GM23248 (cell line): ENCODE results near the gene STARD7. TPM values are rescaled to one million over a fixed set of nuclear protein-coding genes. Genes with fewer than 3 reads are reported as not detected.

Source experiments
- DNase-seq: peaks from one replicate; pipeline ENCODE4 v3.0.0-alpha.2; 2015
- H2AFZ ChIP-seq: fragments of 200-600 bp; sonication (generic); 2 replicates; pipeline ENCODE4 v1.6.1; 2016; ENCODE audit warnings: antibody characterized with exemption
- H3F3A ChIP-seq: fragments of 200-600 bp; sonication (generic); 2 replicates; pipeline ENCODE4 v1.6.1; 2016; ENCODE audit warnings: mild to moderate bottlenecking, antibody characterized with exemption, mixed run types; ENCODE audit not compliant: insufficient read depth
- H3K27ac ChIP-seq: fragments of 200-600 bp; sonication (generic); 2 replicates; pipeline ENCODE4 v1.5.1; 2016; ENCODE audit warnings: mild to moderate bottlenecking
- H3K27me3 ChIP-seq: fragments of 200-600 bp; sonication (generic); replicated peaks from 2 replicates; pipeline ENCODE4 v1.6.1; 2016; ENCODE audit warnings: mild to moderate bottlenecking; ENCODE audit not compliant: insufficient read depth
- H3K36me3 ChIP-seq: fragments of 200-600 bp; sonication (generic); 2 replicates; pipeline ENCODE4 v1.6.1; 2016; ENCODE audit warnings: low read depth, mild to moderate bottlenecking
- H3K4me1 ChIP-seq: fragments of 200-600 bp; sonication (generic); 2 replicates; pipeline ENCODE4 v1.6.1; 2016; ENCODE audit warnings: mild to moderate bottlenecking; ENCODE audit not compliant: insufficient read depth
- H3K4me2 ChIP-seq: fragments of 200-600 bp; sonication (generic); one replicate; pipeline ENCODE4 v1.6.1; 2016; ENCODE audit warnings: mild to moderate bottlenecking; ENCODE audit not compliant: unreplicated experiment
- H3K4me3 ChIP-seq: fragments of 200-600 bp; sonication (generic); 2 replicates; pipeline ENCODE4 v1.5.1; 2016; ENCODE audit warnings: mild to moderate bottlenecking
- H3K79me2 ChIP-seq: fragments of 200-600 bp; sonication (generic); 2 replicates; pipeline ENCODE4 v1.6.1; 2016; ENCODE audit warnings: mild to moderate bottlenecking; ENCODE audit not compliant: insufficient read depth
- H3K9ac ChIP-seq: fragments of 200-600 bp; sonication (generic); 2 replicates; pipeline ENCODE4 v1.6.1; 2016; ENCODE audit warnings: mild to moderate bottlenecking
- H3K9me2 ChIP-seq: fragments of 200-600 bp; sonication (generic); 2 replicates; pipeline ENCODE4 v1.6.1; 2016; ENCODE audit warnings: mixed run types, mild to moderate bottlenecking, moderate library complexity; ENCODE audit not compliant: insufficient read depth
- H3K9me3 ChIP-seq: fragments of 200-600 bp; sonication (generic); one replicate; pipeline ENCODE4 v1.6.1; 2017; ENCODE audit warnings: low read depth
- H4K20me1 ChIP-seq: fragments of 200-600 bp; sonication (generic); 2 replicates; pipeline ENCODE4 v1.6.0; 2016; ENCODE audit not compliant: insufficient read depth
- EZH2 ChIP-seq: fragments of 200-600 bp; sonication (generic); IDR thresholded peaks from 2 replicates; pipeline ENCODE4 v1.6.1; 2018; ENCODE audit warnings: antibody characterized with exemption, mild to moderate bottlenecking; ENCODE audit not compliant: insufficient read depth, poor library complexity, severe bottlenecking
- EZH2phosphoT487 ChIP-seq: fragments of 200-600 bp; sonication (generic); IDR thresholded peaks from 2 replicates; pipeline ENCODE4 v1.6.1; 2018; ENCODE audit warnings: antibody characterized with exemption, moderate library complexity, mild to moderate bottlenecking, low read depth; ENCODE audit not compliant: insufficient read depth
- whole genome bisulfite sequencing, 2 experiments: methylation state at CpG; one replicate each; pipeline ENCODE4 v1.1.6; 2015 to 2017; ENCODE audit warnings: low lambda C conversion rate in 2 of 2, low coverage in 1 of 2; ENCODE audit errors: missing lambda C conversion rate in 2 of 2; 5-methylcytosine and 5-hydroxymethylcytosine counted together
- in situ Hi-C: fragments of 300-500 bp; cut with MboI; formaldehyde crosslinking; loops from 2 replicates; pipeline ENCODE4 v1.15.0; 2020
- polyA plus RNA-seq: library from polyadenylated mRNA; unstranded; fragments of >200 nt; fragmentation: Nextera tagmentation; extraction: Ambion mirVana; gene quantifications from 2 replicates; pipeline ENCODE4 v1.2.1, GENCODE V29; 2016
- total RNA-seq: library from RNA; depleted of rRNA; stranded (reverse); fragments of >200 nt; shearing (Covaris generic); gene quantifications from 2 replicates; pipeline ENCODE4 v1.2.3, GENCODE V29; 2014

STARD7 gene
- total and polyA plus RNA-seq, 2 experiments from 2014 or later = 93.3 to 120 TPM

- H3K4me2 ChIP-seq = no peak overlapping the region
- 98 to 100% methylated on average over 3 of the region's 3 CpGs for WGBS, 2 experiments
- H3K4me1 ChIP-seq = peaks cover 16% of the 10 kb centered on the region
- no peak for TF ChIP-seq EZH2
- TF ChIP-seq EZH2phosphoT487 = no peak
- no peaks in the 10 kb centered on the region for H4K20me1 ChIP-seq
- no peaks in the 10 kb centered on the region for H3K9me2 ChIP-seq
- H3K9ac ChIP-seq = no peak overlapping the region
- no peak overlapping the region for H3K4me3 ChIP-seq
- H2AFZ ChIP-seq = no peak overlapping the region
- H3K79me2 ChIP-seq = no peaks in the 10 kb centered on the region
- peaks cover 19% of the 10 kb centered on the region for H3F3A ChIP-seq
- no peaks in the 10 kb centered on the region for H3K9me3 ChIP-seq
- DNase-seq = no peak
- in situ Hi-C loops = no loop called here
- no peaks in the 10 kb centered on the region for H3K36me3 ChIP-seq
- H3K27me3 ChIP-seq = no peaks in the 10 kb centered on the region
- H3K27ac ChIP-seq = no peak overlapping the region
Observed at GRCh38 chr2:96170626-96171025, 38.0 kb downstream of the STARD7 start.

- Histone ChIP-seq H3K9me3 (no peaks in the 10 kb centered on the region), H3K27ac (peak overlapping the region; percentile 43; the same call in 1 of the 2 replicates), H4K20me1 (no peaks in the 10 kb centered on the region), H3K4me3 (no peak overlapping the region), H3K9ac (no peak overlapping the region), H3F3A (peaks cover 19% of the 10 kb centered on the region), H3K79me2 (no peaks in the 10 kb centered on the region), H3K4me2 (no peak overlapping the region), H3K27me3 (no peaks in the 10 kb centered on the region), H3K9me2 (no peaks in the 10 kb centered on the region), H2AFZ (no peak overlapping the region), H3K4me1 (peaks cover 16% of the 10 kb centered on the region), H3K36me3 (no peaks in the 10 kb centered on the region)
- WGBS, 2 experiments = 66 to 78% methylated on average over 2 of the region's 2 CpGs
- in situ Hi-C loops = no loop called here
- no peak for DNase-seq
- TF ChIP-seq EZH2 (no peak), EZH2phosphoT487 (no peak)
Observed at GRCh38 chr2:96169868-96170507, 38.6 kb downstream of the STARD7 start.

GRCh38 chr2:96167407-96168013 lies 41.1 kb downstream of the STARD7 start:
- no peak for DNase-seq
- in situ Hi-C loops = no loop called here
- peaks cover 16% of the 10 kb centered on the region for H3K4me1 ChIP-seq
- no peak overlapping the region for H3K4me3 ChIP-seq
- H3F3A ChIP-seq = peaks cover 19% of the 10 kb centered on the region
- no peaks in the 10 kb centered on the region for H3K9me3 ChIP-seq
- no peak for TF ChIP-seq EZH2
- no peak for TF ChIP-seq EZH2phosphoT487
- no peak overlapping the region for H2AFZ ChIP-seq
- 84 to 88% methylated on average over 6 of the region's 6 CpGs for WGBS, 2 experiments
- H4K20me1 ChIP-seq = no peaks in the 10 kb centered on the region
- no peak overlapping the region for H3K9ac ChIP-seq
- no peaks in the 10 kb centered on the region for H3K79me2 ChIP-seq
- H3K36me3 ChIP-seq = no peaks in the 10 kb centered on the region
- H3K27ac ChIP-seq = no peak overlapping the region
- H3K27me3 ChIP-seq = no peaks in the 10 kb centered on the region
- H3K4me2 ChIP-seq = no peak overlapping the region
- H3K9me2 ChIP-seq = no peaks in the 10 kb centered on the region

- in situ Hi-C loops = no loop called here
Observed at GRCh38 chr2:96164459-96165184, 44.0 kb downstream of the STARD7 start.

More at GRCh38 chr2:96164459-96165184, 44.0 kb downstream of the STARD7 start:
- Histone ChIP-seq H3F3A (peaks cover 14% of the 10 kb centered on the region), H3K4me3 (no peak overlapping the region), H3K79me2 (no peaks in the 10 kb centered on the region), H3K27me3 (no peaks in the 10 kb centered on the region), H3K27ac (no peak overlapping the region), H3K4me2 (no peak overlapping the region), H2AFZ (no peak overlapping the region), H3K4me1 (peaks cover 16% of the 10 kb centered on the region), H3K9ac (no peak overlapping the region), H3K9me3 (no peaks in the 10 kb centered on the region), H3K36me3 (no peaks in the 10 kb centered on the region), H3K9me2 (no peaks in the 10 kb centered on the region), H4K20me1 (no peaks in the 10 kb centered on the region)
- DNase-seq = no peak
- 83 to 84% methylated on average over 18 of the region's 18 CpGs for WGBS, 2 experiments
- TF ChIP-seq EZH2 (no peak), EZH2phosphoT487 (no peak)
